ENCODE measurements around the gene SLC6A9. TPM values are rescaled to one million over a fixed set of nuclear protein-coding genes. Genes with fewer than 3 reads are reported as not detected.

SLC6A9 gene
- total RNA-seq, 1 donor from 2014 or later = 3.0 TPM

- DNase-seq = no peak
These were observed 17.4 kb upstream of the SLC6A9 start for GRCh38 chr1:44048532-44049215.

- no peak for DNase-seq
These were observed 15.9 kb upstream of the SLC6A9 start for GRCh38 chr1:44047131-44047530.

GRCh38 chr1:44045064-44045463 lies 13.8 kb upstream of the SLC6A9 start:
- DNase-seq = no peak

- DNase-seq = no peak
These were observed 13.0 kb upstream of the SLC6A9 start for GRCh38 chr1:44044071-44044801.

GRCh38 chr1:44043176-44044070 lies 12.2 kb upstream of the SLC6A9 start:
- no peak for DNase-seq

GRCh38 chr1:44040846-44041245 lies 9.6 kb upstream of the SLC6A9 start:
- DNase-seq = no peak

- no peak for DNase-seq
These were observed 9.2 kb upstream of the SLC6A9 start for GRCh38 chr1:44040418-44040817.

GRCh38 chr1:44038876-44039657 lies 7.8 kb upstream of the SLC6A9 start:
- DNase-seq = no peak

- DNase-seq = no peak
These were observed 5.9 kb upstream of the SLC6A9 start for GRCh38 chr1:44037154-44037553.

- peak; percentile 26 for DNase-seq
These were observed 5.3 kb upstream of the SLC6A9 start for GRCh38 chr1:44036409-44037139.

- no peak for DNase-seq
These were observed 4.6 kb upstream of the SLC6A9 start for GRCh38 chr1:44035726-44036408.

- DNase-seq = no peak
These were observed 3.9 kb upstream of the SLC6A9 start for GRCh38 chr1:44034976-44035716.

GRCh38 chr1:44034423-44034822 lies 3.2 kb upstream of the SLC6A9 start:
- no peak for DNase-seq

- DNase-seq = no peak
These were observed 2.5 kb upstream of the SLC6A9 start for GRCh38 chr1:44033756-44034155.

- DNase-seq = no peak
These were observed 1.8 kb upstream of the SLC6A9 start for GRCh38 chr1:44033041-44033575.

- DNase-seq = no peak
These were observed 1.0 kb upstream of the SLC6A9 start for GRCh38 chr1:44032170-44032790.

- peak; percentile 57 for DNase-seq
These were observed 534 bp downstream of the SLC6A9 start for GRCh38 chr1:44030605-44031251.

GRCh38 chr1:44029911-44030604 lies 1.2 kb downstream of the SLC6A9 start:
- DNase-seq = peak; percentile 82

Measured in occipital lobe (tissue), 2 donors.